ENCODE data around the gene ABCC9.
"Not testable (repeated sequence)": the region's sequence is repeated elsewhere in the genome, so short reads cannot be mapped to it uniquely, and the experiment has no call there.

ABCC9 gene

GRCh38 chr12:21815306-21816062 lies 125.7 kb downstream of the ABCC9 start:
- no peak for DNase-seq (ENCODE audit: low read depth)

GRCh38 chr12:21814814-21815213 lies 126.4 kb downstream of the ABCC9 start:
- DNase-seq (ENCODE audit: low read depth): no peak

GRCh38 chr12:21814327-21814726 lies 126.9 kb downstream of the ABCC9 start:
- DNase-seq (ENCODE audit: low read depth): no peak

- DNase-seq (ENCODE audit: low read depth): no peak
Measured at GRCh38 chr12:21813751-21814150, 127.5 kb downstream of the ABCC9 start.

- no peak for DNase-seq (ENCODE audit: low read depth)
Measured at GRCh38 chr12:21813125-21813524, 128.1 kb downstream of the ABCC9 start.

GRCh38 chr12:21812340-21812739 lies 128.9 kb downstream of the ABCC9 start:
- DNase-seq (ENCODE audit: low read depth): not testable (repeated sequence)

- DNase-seq (ENCODE audit: low read depth): no peak
Measured at GRCh38 chr12:21809100-21809499, 132.1 kb downstream of the ABCC9 start.

- no peak for DNase-seq (ENCODE audit: low read depth)
Measured at GRCh38 chr12:21806255-21806654, 135.0 kb downstream of the ABCC9 start.

GRCh38 chr12:21801522-21802288 lies 139.5 kb downstream of the ABCC9 start:
- no peak for DNase-seq (ENCODE audit: low read depth)

GRCh38 chr12:21800011-21800410 lies 141.2 kb downstream of the ABCC9 start:
- DNase-seq (ENCODE audit: low read depth): no peak

- DNase-seq (ENCODE audit: low read depth): no peak
Measured at GRCh38 chr12:21797539-21797938, 143.7 kb downstream of the ABCC9 start.

GRCh38 chr12:21795648-21796328 lies 145.4 kb downstream of the ABCC9 start:
- no peak for DNase-seq (ENCODE audit: low read depth)

GRCh38 chr12:21794807-21795595 lies 146.2 kb downstream of the ABCC9 start:
- not testable (repeated sequence) for DNase-seq (ENCODE audit: low read depth)

- not testable (repeated sequence) for DNase-seq (ENCODE audit: low read depth)
Measured at GRCh38 chr12:21789687-21790086, 151.5 kb downstream of the ABCC9 start.

- DNase-seq (ENCODE audit: low read depth): no peak
Measured at GRCh38 chr12:21788089-21788983, 152.9 kb downstream of the ABCC9 start.

- DNase-seq (ENCODE audit: low read depth): no peak
Measured at GRCh38 chr12:21786041-21786531, 155.1 kb downstream of the ABCC9 start.

GRCh38 chr12:21782723-21783122 lies 158.5 kb downstream of the ABCC9 start:
- not testable (repeated sequence) for DNase-seq (ENCODE audit: low read depth)

GRCh38 chr12:21780786-21781185 lies 160.4 kb downstream of the ABCC9 start:
- DNase-seq (ENCODE audit: low read depth): no peak

GRCh38 chr12:21776175-21776574 lies 165.1 kb downstream of the ABCC9 start:
- DNase-seq (ENCODE audit: low read depth): no peak

GRCh38 chr12:21775133-21775820 lies 165.9 kb downstream of the ABCC9 start:
- DNase-seq (ENCODE audit: low read depth): no peak
